Measurements from ENCODE around the gene PSMA7. TPM values are rescaled to one million over a fixed set of nuclear protein-coding genes. Genes with fewer than 3 reads are reported as not detected.

The PSMA7 gene
- total and polyA plus RNA-seq, 2 of the 8 experiments (the other 6 are each of a cell fraction or from before 2014, with no cell fraction given) = 361 to 648 TPM

DNA sequence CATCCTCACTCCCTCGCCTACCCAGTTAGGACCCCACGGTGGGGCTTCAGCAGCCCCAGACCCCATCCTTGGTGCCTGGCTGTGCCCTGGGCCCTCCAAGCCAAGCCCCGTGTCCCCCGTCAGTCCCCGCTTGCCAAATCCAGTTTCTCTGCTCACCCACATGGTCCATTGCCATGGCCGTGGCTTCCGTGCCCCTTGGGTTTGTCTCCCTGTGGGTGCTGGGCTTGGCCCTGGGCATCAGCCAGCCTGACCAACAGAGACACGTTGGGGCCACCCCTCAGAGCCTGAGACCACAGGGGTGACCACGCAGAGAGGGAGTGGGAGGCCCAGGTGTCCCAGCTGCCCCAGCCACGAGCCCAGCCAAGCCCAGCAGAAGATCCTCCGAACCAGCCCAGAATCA is 8.0 kb upstream of the PSMA7 start:
- 97% methylated on average over 10 of the region's 11 CpGs; no CpG with 5 or more reads in 1 of the 2 experiments for WGBS, 2 experiments (ENCODE audit: extremely low coverage in 1 of 2, insufficient coverage in 1 of 2, insufficient read length in 1 of 2, insufficient replicate concordance in 2 of 2, low coverage in 1 of 2, low lambda C conversion rate in 2 of 2, missing lambda C conversion rate in 1 of 2)
- peaks cover 0 to 22% (median 12%) of the 10 kb centered on the region in 4 experiments; a peak in 6 of 7 replicates for H3K4me1 ChIP-seq (replicated peaks in 1 of 4; ENCODE audit: control insufficient read depth in 3 of 4, insufficient read depth in 4 of 4, low read length in 3 of 4)
- H3K4me3 ChIP-seq (ENCODE audit: extremely low read depth in 1 of 4, insufficient read depth in 2 of 4, low read depth in 3 of 4, low read length in 4 of 4) = no peak overlapping the region
- no peak overlapping the region for H2BK120ac ChIP-seq (replicated peaks; ENCODE audit: low read depth, low read length)
- no peak overlapping the region for H3K4ac ChIP-seq (replicated peaks; ENCODE audit: insufficient read length, low read depth, low read length)
- H3K79me1 ChIP-seq (ENCODE audit: low read depth, low read length) = peaks cover 55% of the 10 kb centered on the region
- peak overlapping the region; percentile 84 for H4K8ac ChIP-seq (ENCODE audit: extremely low read depth, insufficient read depth, low read length)
- H3K14ac ChIP-seq (ENCODE audit: insufficient read length) = no peak overlapping the region
- H3K18ac ChIP-seq (ENCODE audit: extremely low read depth, low read length) = no peak overlapping the region
- H3K56ac ChIP-seq (replicated peaks; ENCODE audit: insufficient read length, low read depth, low read length) = no peak overlapping the region
- no peak overlapping the region for H3K9ac ChIP-seq (replicated peaks in 1 of 4; ENCODE audit: extremely low read depth in 1 of 4, low read depth in 3 of 4, low read length in 3 of 4)
- H2AK5ac ChIP-seq (ENCODE audit: low read depth, low read length) = no peak overlapping the region
- H3K79me2 ChIP-seq (ENCODE audit: control insufficient read depth in 1 of 2, insufficient read depth in 2 of 2, low read length in 2 of 2) = peaks cover 43 to 99% of the 10 kb centered on the region in 2 experiments
- no peak overlapping the region for H3K23ac ChIP-seq (ENCODE audit: insufficient read length)
- peaks cover 41 to 56% of the 10 kb centered on the region in 2 experiments for H4K20me1 ChIP-seq (replicated peaks in 1 of 2; ENCODE audit: control insufficient read depth in 1 of 2, insufficient read depth in 2 of 2, low read length in 2 of 2)
- H2BK15ac ChIP-seq (ENCODE audit: low read length) = no peak overlapping the region
- no peak overlapping the region for H2AFZ ChIP-seq (ENCODE audit: low read length)
- FAIRE-seq = no peak
- H3K4me2 ChIP-seq (ENCODE audit: insufficient read depth in 1 of 2, low read depth in 2 of 2, low read length in 2 of 2) = no peak overlapping the region
- peaks cover 0 to 6% (median 5%) of the 10 kb centered on the region in 4 experiments; a peak in 5 of 8 replicates for H3K36me3 ChIP-seq (ENCODE audit: control insufficient read depth in 2 of 4, insufficient read depth in 4 of 4, low read length in 3 of 4)
- no peaks in the 10 kb centered on the region; a peak in 1 of 4 replicates for H3K9me3 ChIP-seq (ENCODE audit: insufficient read depth in 2 of 2, low read depth in 1 of 2, low read length in 1 of 2)
- H2BK20ac ChIP-seq (ENCODE audit: low read length) = no peak overlapping the region
- H4K91ac ChIP-seq (replicated peaks; ENCODE audit: insufficient read length, low read length) = no peak overlapping the region
- H2BK12ac ChIP-seq (ENCODE audit: low read depth, low read length) = no peak overlapping the region
- no peak overlapping the region for H4K5ac ChIP-seq (ENCODE audit: insufficient read length, low read depth, low read length)
- ChIA-PET CTCF (ENCODE audit: partially characterized antibody) (interaction anchor here (1.9 kb wide), 1 partner anchor 15 kb away, joined by 6 read pairs; no protein-coding TSS in a partner anchor), POLR2A (ENCODE audit: partially characterized antibody) (interaction anchor here (0.9 kb wide), 1 partner anchor 86 kb away, joined by 3 read pairs; the partner anchor contains the start of gene TAF4)
- H3K27me3 ChIP-seq (replicated peaks in 1 of 4; ENCODE audit: control insufficient read depth in 3 of 4, extremely low read depth in 1 of 4, insufficient read depth in 3 of 4, low read length in 3 of 4) = no peaks in the 10 kb centered on the region
- no peak for DNase-seq (ENCODE audit: low read depth in 1 of 2, low spot score in 2 of 2)
- no peaks in the 10 kb centered on the region for H3K23me2 ChIP-seq (ENCODE audit: low read depth, low read length)
- H3K27ac ChIP-seq (ENCODE audit: low read depth, low read length) = no peak overlapping the region
- H2BK5ac ChIP-seq (ENCODE audit: low read depth, low read length) = no peak overlapping the region
- TF ChIP-seq TAF7 (optimal IDR thresholded peaks at IDR 0.05; ENCODE audit: borderline replicate concordance, low read depth, low read length) (no peak), JUND (IDR thresholded peaks at IDR 0.05; ENCODE audit: low read length) (no peak), POU5F1 (IDR thresholded peaks at IDR 0.05; ENCODE audit: low read depth, low read length) (no peak), TEAD4 (IDR thresholded peaks at IDR 0.05; ENCODE audit: low read depth, low read length) (no peak), RAD21 (IDR thresholded peaks at IDR 0.05 in 1 of 2, conservative IDR thresholded peaks at IDR 0.05 in 1 of 2; ENCODE audit: low read depth in 2 of 2, low read length in 2 of 2) (no peak), KDM4A (IDR thresholded peaks at IDR 0.05; ENCODE audit: low read depth, low read length, severe bottlenecking) (no peak), RXRA (IDR thresholded peaks at IDR 0.05; ENCODE audit: insufficient read depth, low read depth, low read length) (no peak), POLR2A (IDR thresholded peaks at IDR 0.05; ENCODE audit: control extremely low read depth in 1 of 2, low read depth in 2 of 2, low read length in 2 of 2) (no peak), BRCA1 (IDR thresholded peaks at IDR 0.05; ENCODE audit: low read depth, low read length) (no peak), CTBP2 (IDR thresholded peaks at IDR 0.05; ENCODE audit: borderline replicate concordance, insufficient read depth, insufficient read length, low read length) (no peak), CHD1 (IDR thresholded peaks at IDR 0.05; ENCODE audit: low read depth, low read length) (no peak)
